GM12878 (cell line): ENCODE results near the gene ITCH. TPM values are rescaled to one million over a fixed set of nuclear protein-coding genes. Genes with fewer than 3 reads are reported as not detected.

Experiments used
- ATAC-seq: fragments of 200-7000 bp; cut with Tn5 transposase; 3 replicates; pipeline ENCODE4 v1.9.1; 2020; ENCODE audit warnings: mild to moderate bottlenecking, moderate library complexity
- BruUV-seq: library from RNA; stranded (reverse); fragments of 400-500 nt; replicated peaks from 2 replicates; lab custom pipeline; 2021; lab: Mats Ljungman, UMichigan
- CTCF ChIA-PET: fragments of 300-600 bp; sonication (Branson Sonifier 250); formaldehyde crosslinking; extraction: SDS; loops from one replicate; lab custom pipeline; 2021; ENCODE audit warnings: inconsistent platforms; lab: Yijun Ruan, JAX
- POLR2A ChIA-PET: fragments of 350-600 bp; formaldehyde crosslinking; extraction: SDS; loops from one replicate; lab custom pipeline; 2021; ENCODE audit warnings: inconsistent platforms; lab: Charles Lee
- RAD21 ChIA-PET: fragments of 300-600 bp; sonication (Branson Sonifier 250); formaldehyde crosslinking; loops from one replicate; lab custom pipeline; 2023; ENCODE audit warnings: antibody characterized with exemption; ENCODE audit not compliant: unreplicated experiment; lab: Charles Lee
- SMC1A ChIA-PET: fragments of 300-600 bp; sonication (Branson Sonifier 250); formaldehyde crosslinking; loops from one replicate; lab custom pipeline; 2023; ENCODE audit not compliant: unreplicated experiment, uncharacterized antibody; lab: Charles Lee
- DNase-seq: peaks from one replicate; pipeline ENCODE4 v3.0.0-alpha.2; 2011; ENCODE audit warnings: low read depth, low spot score
- FAIRE-seq: peaks from 3 replicates; lab custom pipeline; 2011; peaks lifted over from hg19 to GRCh38; lab: Jason Lieb, UNC
- H2AFZ ChIP-seq: 2 replicates; pipeline ENCODE4 v1.6.0; 2011; ENCODE audit warnings: low read depth, low read length, control low read depth; ENCODE audit not compliant: control insufficient read depth
- H3K27ac ChIP-seq: 2 replicates; pipeline ENCODE4 v1.5.1; 2011; ENCODE audit warnings: control low read depth; ENCODE audit not compliant: control insufficient read depth, insufficient read depth
- H3K27me3 ChIP-seq, 2 experiments: replicated peaks in 1 of 2; 2 replicates each; pipeline versions ENCODE4 v1.6.0 to v1.6.1; 2011; ENCODE audit warnings: low read length in 1 of 2; ENCODE audit not compliant: control insufficient read depth in 2 of 2, insufficient read depth in 2 of 2
- H3K36me3 ChIP-seq, 2 experiments: 2 replicates each; pipeline ENCODE4 v1.5.1; 2011; ENCODE audit warnings: low read length in 1 of 2; ENCODE audit not compliant: control insufficient read depth in 2 of 2, insufficient read depth in 2 of 2
- H3K4me1 ChIP-seq: 2 replicates; pipeline ENCODE4 v1.6.1; 2011; ENCODE audit warnings: mild to moderate bottlenecking, low read length, moderate library complexity, mixed read lengths; ENCODE audit not compliant: control insufficient read depth, insufficient read depth
- H3K4me2 ChIP-seq: 2 replicates; pipeline ENCODE4 v1.6.0; 2011; ENCODE audit warnings: control low read depth; ENCODE audit not compliant: control insufficient read depth, insufficient read depth
- H3K4me3 ChIP-seq: fragments of 200-600 bp; sonication (generic); 2 replicates; pipeline ENCODE4 v1.5.1; 2016
- H3K79me2 ChIP-seq: 2 replicates; pipeline ENCODE4 v1.6.0; 2011; ENCODE audit warnings: low read length; ENCODE audit not compliant: control insufficient read depth, insufficient read depth
- H3K9ac ChIP-seq: 2 replicates; pipeline ENCODE4 v1.8.0; 2011; ENCODE audit warnings: low read length, control low read depth, mixed read lengths; ENCODE audit not compliant: control insufficient read depth, insufficient read depth
- H3K9me3 ChIP-seq: replicated peaks from 3 replicates; pipeline ENCODE4 v1.5.1; 2011; ENCODE audit warnings: mild to moderate bottlenecking, low read length; ENCODE audit not compliant: control insufficient read depth, insufficient read depth
- H4K20me1 ChIP-seq: 2 replicates; pipeline ENCODE4 v1.6.0; 2011; ENCODE audit not compliant: control insufficient read depth, insufficient read depth
- ATF2 ChIP-seq: IDR thresholded peaks from 2 replicates; pipeline ENCODE4 v1.6.1; 2012; ENCODE audit warnings: low read length, inconsistent platforms
- BCLAF1 ChIP-seq: fragments of 450-650 bp; IDR thresholded peaks from 2 replicates; pipeline ENCODE4 v1.6.1; 2017; ENCODE audit warnings: antibody characterized with exemption, mild to moderate bottlenecking, moderate library complexity
- BHLHE40 ChIP-seq, 2 experiments: fragments of 450-650 bp in 1 of 2; IDR thresholded peaks; 2 replicates each; pipeline ENCODE4 v1.6.1; 2011 to 2017; ENCODE audit warnings: low read depth in 2 of 2, borderline replicate concordance in 1 of 2, improper control_type of control experiment in 1 of 2, low read length in 1 of 2, mild to moderate bottlenecking in 1 of 2
- CHD1 ChIP-seq: IDR thresholded peaks from 2 replicates; pipeline ENCODE4 v1.6.1; 2012; ENCODE audit warnings: low read depth, low read length, improper control_type of control experiment
- EP300 ChIP-seq, 2 experiments: fragments of 150-350 bp in 1 of 2; IDR thresholded peaks; 2 replicates each; pipeline ENCODE4 v1.6.1; 2011 to 2012; ENCODE audit warnings: low read depth in 2 of 2, low read length in 2 of 2, borderline replicate concordance in 1 of 2, improper control_type of control experiment in 1 of 2, inconsistent platforms in 1 of 2; ENCODE audit not compliant: control insufficient read depth in 1 of 2
- ESRRA ChIP-seq: IDR thresholded peaks from 2 replicates; pipeline ENCODE4 v1.6.1; 2012; ENCODE audit warnings: mild to moderate bottlenecking, low read length, improper control_type of control experiment
- FOS ChIP-seq: IDR thresholded peaks from 3 replicates; pipeline ENCODE4 v1.6.1; 2011; ENCODE audit warnings: borderline replicate concordance; ENCODE audit not compliant: insufficient read length; ENCODE audit errors: extremely low read depth
- HSF1 ChIP-seq: fragments of 150-350 bp; IDR thresholded peaks from 2 replicates; pipeline ENCODE4 v1.6.1; 2014; ENCODE audit warnings: mild to moderate bottlenecking, low read depth, low read length
- JUNB ChIP-seq: IDR thresholded peaks from 2 replicates; pipeline ENCODE4 v1.6.1; 2016; ENCODE audit warnings: antibody characterized with exemption, mild to moderate bottlenecking
- JUND ChIP-seq: IDR thresholded peaks from 2 replicates; pipeline ENCODE4 v1.6.1; 2012; ENCODE audit warnings: low read depth, mild to moderate bottlenecking, low read length, improper control_type of control experiment, moderate library complexity
- MEF2B ChIP-seq: fragments of 450-650 bp; IDR thresholded peaks from 2 replicates; pipeline ENCODE4 v1.6.1; 2018; ENCODE audit warnings: mild to moderate bottlenecking, moderate library complexity; ENCODE audit not compliant: partially characterized antibody, poor library complexity, severe bottlenecking
- MXI1 ChIP-seq: fragments of 150-350 bp; IDR thresholded peaks from 2 replicates; pipeline ENCODE4 v1.6.1; 2011; ENCODE audit warnings: low read depth, mild to moderate bottlenecking, inconsistent platforms, low read length, improper control_type of control experiment
- SMAD5 ChIP-seq: IDR thresholded peaks from 2 replicates; pipeline ENCODE4 v1.6.1; 2016; ENCODE audit warnings: antibody characterized with exemption, low read depth
- ZNF207 ChIP-seq: fragments of 450-650 bp; IDR thresholded peaks from 2 replicates; pipeline ENCODE4 v1.6.1; 2014; ENCODE audit warnings: antibody characterized with exemption, mild to moderate bottlenecking, borderline replicate concordance
- WGBS: methylation state at CpG from one replicate; pipeline ENCODE4 v1.1.6; 2016; ENCODE audit warnings: low lambda C conversion rate; ENCODE audit not compliant: insufficient replicate concordance, insufficient coverage; ENCODE audit errors: missing lambda C conversion rate; 5-methylcytosine and 5-hydroxymethylcytosine counted together
- in situ Hi-C: fragments of 300-500 bp; cut with MboI; formaldehyde crosslinking; loops from 9 replicates; pipeline ENCODE4 v1.14.3; 2018; ENCODE audit warnings: mixed read lengths
- intact Hi-C: fragments of 100-400 bp; cut with micrococcal nuclease; formaldehyde crosslinking; loops from one replicate; pipeline ENCODE4 v1.14.2; 2022; ENCODE audit not compliant: unreplicated experiment
- polyA plus RNA-seq, 11 experiments: library from polyadenylated mRNA; depleted of rRNA in 4 of 11; unstranded in 6 of 11; stranded (reverse) in 5 of 11; fragments of >200 nt; fragmentation: Nextera tagmentation in 4 of 11; fragmentation: Illumina TruSeq in 1 of 11; extraction: Ambion mirVana in 4 of 11; extraction: Trizol in 1 of 11; gene quantifications; 1 replicate in 1 of 11; 2 replicates in 10 of 11; pipeline versions ENCODE4 v1.2.1 to v1.2.3, GENCODE V29; 2011 to 2016; ENCODE audit warnings: inconsistent platforms in 2 of 11, missing spikeins in 2 of 11, low read depth in 1 of 11
- total RNA-seq, 4 experiments: library from RNA; depleted of rRNA in 3 of 4; stranded (reverse); fragments of >200 nt in 3 of 4; fragmentation: Illumina TruSeq in 1 of 4; extraction: Trizol in 1 of 4; gene quantifications; 2 replicates each; pipeline versions ENCODE4 v1.2.1 to v1.2.3, GENCODE V29; 2013 to 2021

ITCH gene
- total and polyA plus RNA-seq, 10 of the 15 experiments (the other 5 are each of a cell fraction or from before 2014, with no cell fraction given): 7.5 to 46.1 (median 21.5) TPM

- Histone ChIP-seq H3K4me1 (peaks cover 8% of the 10 kb centered on the region), H3K27ac (no peak overlapping the region), H3K9ac (no peak overlapping the region)
- SMC1A ChIA-PET: interaction anchor here (1.0 to 1.6 kb wide), 2 partner anchors 87 to 244 kb away, joined by 4 read pairs; no protein-coding TSS in a partner anchor
- TF ChIP-seq ZNF207 (no peak), MXI1 (no peak), MEF2B (no peak), SMAD5 (no peak), BCLAF1 (no peak), ATF2 (no peak), JUNB (no peak), BHLHE40 (IDR thresholded peaks at IDR 0.05; ENCODE audit: borderline replicate concordance in 1 of 2, low read depth in 2 of 2, low read length in 1 of 2) (no peak), HSF1 (no peak), EP300 (IDR thresholded peaks at IDR 0.05; ENCODE audit: borderline replicate concordance in 1 of 2, control insufficient read depth in 1 of 2, low read depth in 2 of 2, low read length in 2 of 2) (no peak), FOS (no peak), ESRRA (no peak), JUND (no peak), CHD1 (no peak)
- TF ChIP-seq, all 136 proteins: peak for 0
- BruUV-seq: no TSS peak
- intact Hi-C loops: loop anchor here (10.0 kb wide), 1 partner anchor 330 kb away; no protein-coding TSS in a partner anchor
- H2AFZ ChIP-seq: no peak overlapping the region
- ChIA-PET CTCF (interaction anchor here (0.6 to 6.2 kb wide), 3 partner anchors 8 to 211 kb away, joined by 3 to 57 read pairs (median 4); partner anchors contain the start of gene DYNLRB1), RAD21 (interaction anchor here (3.7 kb wide), 1 partner anchor 211 kb away, joined by 26 read pairs; no protein-coding TSS in a partner anchor), POLR2A (interaction anchor here (0.6 kb wide), 1 partner anchor 517 kb away, joined by 3 read pairs; no protein-coding TSS in a partner anchor)
- in situ Hi-C loops: no loop called here
- no peak for ATAC-seq
- WGBS: 97% methylated on average over 8 of the region's 11 CpGs
- H3K4me2 ChIP-seq: no peak overlapping the region
- no peaks in the 10 kb centered on the region for H3K9me3 ChIP-seq
- peaks cover 27% of the 10 kb centered on the region for H3K79me2 ChIP-seq
- DNase-seq: no peak
- H3K36me3 ChIP-seq: peaks cover 15 to 20% of the 10 kb centered on the region in 2 experiments; a peak in 3 of 4 replicates
- H4K20me1 ChIP-seq: peaks cover 4% of the 10 kb centered on the region; the same call in 1 of the 2 replicates
- H3K27me3 ChIP-seq: no peaks in the 10 kb centered on the region
- no peak for FAIRE-seq
- no peak overlapping the region for H3K4me3 ChIP-seq
Observed at GRCh38 chr20:34524426-34524825, 161.4 kb downstream of the ITCH start.
